HFFc6 (cell line): ENCODE measurements around the gene THTPA. TPM values are rescaled to one million over a fixed set of nuclear protein-coding genes. Genes with fewer than 3 reads are reported as not detected.

Experiments used
- DNase-seq: peaks from one replicate; pipeline ENCODE4 v3.0.0-alpha.2; 2018
- H3K27ac Mint-ChIP-seq: 2 replicates; pipeline ENCODE4 v1.8.0; 2020; ENCODE audit warnings: mild to moderate bottlenecking, mixed read lengths
- H3K27me3 Mint-ChIP-seq: 2 replicates; pipeline ENCODE4 v1.8.0; 2021; ENCODE audit warnings: mild to moderate bottlenecking, moderate library complexity, mixed read lengths; ENCODE audit not compliant: insufficient read depth
- H3K36me3 Mint-ChIP-seq: 2 replicates; pipeline ENCODE4 v1.8.0; 2021; ENCODE audit warnings: low read depth, mixed read lengths
- H3K4me1 Mint-ChIP-seq: 2 replicates; pipeline ENCODE4 v1.8.0; 2020; ENCODE audit warnings: low read depth, mixed read lengths
- H3K4me3 Mint-ChIP-seq: 2 replicates; pipeline ENCODE4 v1.8.0; 2020; ENCODE audit warnings: mild to moderate bottlenecking, moderate library complexity, mixed read lengths
- H3K9me3 Mint-ChIP-seq: 2 replicates; pipeline ENCODE4 v1.8.0; 2020; ENCODE audit warnings: mild to moderate bottlenecking, mixed read lengths
- total RNA-seq, 6 experiments: library from RNA; stranded (reverse); fragmentation: NEBNext Ultra II Directional; extraction: Animal tissue kit (Norgen Biotek cat#: 25700); gene quantifications; 2 replicates in 1 of 6; 3 replicates in 5 of 6; pipeline ENCODE4 v1.2.3, GENCODE V29; 2021
- TF ChIP-seq, protein P1 (sequence below): fragments of 200-600 bp; sonication (generic); IDR thresholded peaks from 2 replicates; pipeline ENCODE4 v1.5.0; 2021; ENCODE audit warnings: antibody characterized with exemption, mild to moderate bottlenecking

Gene THTPA
- total RNA-seq, 6 experiments from 2014 or later, result 10.4 to 14.1 (median 11.0) TPM

DNA sequence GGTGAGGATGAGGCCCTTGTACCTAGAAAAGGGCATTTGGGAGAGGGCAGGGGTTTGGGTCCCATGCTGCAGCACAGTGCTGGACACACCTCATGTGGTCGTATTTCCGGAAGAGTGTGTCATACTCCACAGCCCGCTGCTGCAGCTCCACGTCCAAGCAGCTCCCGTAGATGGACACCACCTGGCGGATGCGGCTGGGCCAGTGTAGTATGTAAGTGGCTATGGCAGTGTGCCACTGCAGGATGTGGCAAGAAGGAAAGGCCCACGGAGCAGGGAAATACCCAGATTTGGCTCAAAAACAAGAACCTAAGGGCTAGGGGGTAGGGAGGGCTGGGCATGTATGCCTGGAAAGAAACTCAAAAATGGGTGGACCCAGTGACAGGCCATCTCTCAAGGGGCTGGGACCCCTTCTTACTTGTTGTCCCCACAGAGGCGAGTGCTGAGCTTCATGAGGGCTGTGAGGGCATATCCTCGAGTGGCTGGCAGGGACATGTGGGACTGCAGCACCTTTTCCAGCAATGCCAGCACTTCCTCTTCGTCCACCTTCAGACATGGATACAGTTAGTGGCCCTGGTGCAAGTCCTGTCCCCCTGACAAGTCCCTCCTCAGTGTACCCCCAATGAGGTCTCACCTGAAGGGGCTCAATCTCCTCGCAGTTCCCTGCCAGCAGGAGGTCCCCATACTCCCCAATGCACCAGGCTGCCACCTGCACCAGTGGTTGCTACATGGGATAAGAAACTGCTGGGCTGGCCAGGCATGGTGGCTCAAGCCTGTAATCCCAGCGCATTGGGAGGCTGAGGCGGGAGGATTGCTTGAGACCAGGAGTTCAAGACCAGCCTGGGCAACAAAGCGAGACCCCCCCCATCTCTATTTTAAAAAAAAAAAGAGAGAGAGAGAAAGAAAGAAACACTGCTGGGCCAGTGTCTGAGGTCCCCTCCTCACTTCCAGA is 6.1 kb downstream of the THTPA start:
- H3K27ac Mint-ChIP-seq, result no peak overlapping the region
- peaks cover 4% of the 10 kb centered on the region; the same call in 1 of the 2 replicates for H3K36me3 Mint-ChIP-seq
- H3K9me3 Mint-ChIP-seq, result no peaks in the 10 kb centered on the region
- H3K4me3 Mint-ChIP-seq, result no peak overlapping the region
- H3K4me1 Mint-ChIP-seq, result peaks cover 20% of the 10 kb centered on the region
- H3K27me3 Mint-ChIP-seq, result peaks cover 11% of the 10 kb centered on the region
- no peak for DNase-seq
- TF ChIP-seq, protein P1, sequence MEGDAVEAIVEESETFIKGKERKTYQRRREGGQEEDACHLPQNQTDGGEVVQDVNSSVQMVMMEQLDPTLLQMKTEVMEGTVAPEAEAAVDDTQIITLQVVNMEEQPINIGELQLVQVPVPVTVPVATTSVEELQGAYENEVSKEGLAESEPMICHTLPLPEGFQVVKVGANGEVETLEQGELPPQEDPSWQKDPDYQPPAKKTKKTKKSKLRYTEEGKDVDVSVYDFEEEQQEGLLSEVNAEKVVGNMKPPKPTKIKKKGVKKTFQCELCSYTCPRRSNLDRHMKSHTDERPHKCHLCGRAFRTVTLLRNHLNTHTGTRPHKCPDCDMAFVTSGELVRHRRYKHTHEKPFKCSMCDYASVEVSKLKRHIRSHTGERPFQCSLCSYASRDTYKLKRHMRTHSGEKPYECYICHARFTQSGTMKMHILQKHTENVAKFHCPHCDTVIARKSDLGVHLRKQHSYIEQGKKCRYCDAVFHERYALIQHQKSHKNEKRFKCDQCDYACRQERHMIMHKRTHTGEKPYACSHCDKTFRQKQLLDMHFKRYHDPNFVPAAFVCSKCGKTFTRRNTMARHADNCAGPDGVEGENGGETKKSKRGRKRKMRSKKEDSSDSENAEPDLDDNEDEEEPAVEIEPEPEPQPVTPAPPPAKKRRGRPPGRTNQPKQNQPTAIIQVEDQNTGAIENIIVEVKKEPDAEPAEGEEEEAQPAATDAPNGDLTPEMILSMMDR, result no peak

DNA sequence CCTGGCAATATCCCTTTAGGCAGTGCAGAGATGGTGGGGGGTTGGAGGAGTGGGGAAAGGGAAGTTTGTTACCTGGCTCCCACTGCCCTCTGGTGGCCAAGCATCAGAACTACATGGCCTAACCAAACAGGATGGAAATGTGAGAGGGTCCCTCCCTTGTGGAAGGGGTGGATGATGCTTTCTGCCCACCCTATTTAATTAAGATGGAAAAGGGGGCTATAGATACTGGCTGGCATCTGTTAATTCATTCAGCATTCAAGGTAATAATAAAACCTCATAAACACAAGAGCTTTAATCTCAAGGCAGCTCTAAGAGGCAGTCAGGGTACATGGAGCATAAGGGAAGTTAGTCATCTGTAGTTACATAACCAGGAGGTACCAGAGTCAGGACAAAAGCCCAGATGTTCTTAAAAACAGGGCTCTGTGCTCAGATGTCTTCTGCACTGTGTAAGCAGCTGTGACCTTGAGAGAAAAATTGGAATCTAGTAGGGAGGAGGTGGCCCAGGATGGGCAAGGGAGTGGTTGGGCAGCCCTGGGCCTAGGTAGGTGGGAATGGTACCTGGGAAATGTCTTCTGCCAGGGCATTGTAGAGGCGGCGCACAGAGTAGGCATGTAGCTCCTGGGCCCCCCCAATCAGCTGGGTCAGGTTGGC is 6.9 kb downstream of the THTPA start:
- TF ChIP-seq, protein P1, result peak; percentile 95
- Mint-ChIP-seq H3K27ac (no peak overlapping the region), H3K9me3 (no peaks in the 10 kb centered on the region), H3K4me1 (peaks cover 12% of the 10 kb centered on the region), H3K4me3 (no peak overlapping the region), H3K27me3 (peaks cover 16% of the 10 kb centered on the region), H3K36me3 (peaks cover 4% of the 10 kb centered on the region; the same call in 1 of the 2 replicates)
- DNase-seq, result no peak

DNA sequence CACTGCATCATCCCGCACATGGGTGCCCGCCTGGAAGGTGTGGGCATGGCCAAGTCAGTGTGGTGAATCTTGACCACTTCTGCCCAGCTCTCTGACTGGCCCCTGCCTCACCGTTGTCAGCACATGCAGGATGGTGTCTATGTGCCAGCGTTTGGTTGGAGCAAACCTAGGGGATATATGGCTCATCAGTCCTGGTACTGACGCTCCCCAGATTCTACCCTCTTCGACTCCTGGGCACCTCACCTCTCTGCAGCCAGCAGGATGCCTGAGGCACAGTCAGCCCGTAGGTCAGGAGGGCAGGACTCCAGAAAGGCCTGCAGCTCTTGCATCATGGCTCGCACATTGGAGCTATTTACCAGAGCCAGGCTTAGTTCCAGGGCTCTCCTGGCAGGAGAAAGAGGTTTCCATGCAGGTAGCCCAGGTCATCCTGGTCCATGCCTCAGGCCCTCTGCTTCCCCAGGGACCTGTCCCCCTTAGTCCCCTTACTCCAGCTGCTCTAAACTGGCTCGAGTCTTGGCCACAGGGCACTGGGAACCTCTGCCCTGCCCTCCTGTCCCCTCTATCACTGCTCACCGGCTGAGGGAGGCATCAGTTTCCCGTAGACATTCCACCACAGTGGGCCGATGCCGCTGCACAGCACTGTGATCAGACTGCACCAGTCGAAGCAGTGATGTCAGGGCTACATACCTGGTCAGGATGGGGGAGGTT is 7.6 kb downstream of the THTPA start:
- Mint-ChIP-seq H3K4me1 (peaks cover 11% of the 10 kb centered on the region), H3K27ac (no peak overlapping the region), H3K4me3 (no peak overlapping the region), H3K9me3 (no peaks in the 10 kb centered on the region), H3K27me3 (peaks cover 19% of the 10 kb centered on the region), H3K36me3 (peaks cover 4% of the 10 kb centered on the region; the same call in 1 of the 2 replicates)
- no peak for DNase-seq
- TF ChIP-seq, protein P1, result no peak

DNA sequence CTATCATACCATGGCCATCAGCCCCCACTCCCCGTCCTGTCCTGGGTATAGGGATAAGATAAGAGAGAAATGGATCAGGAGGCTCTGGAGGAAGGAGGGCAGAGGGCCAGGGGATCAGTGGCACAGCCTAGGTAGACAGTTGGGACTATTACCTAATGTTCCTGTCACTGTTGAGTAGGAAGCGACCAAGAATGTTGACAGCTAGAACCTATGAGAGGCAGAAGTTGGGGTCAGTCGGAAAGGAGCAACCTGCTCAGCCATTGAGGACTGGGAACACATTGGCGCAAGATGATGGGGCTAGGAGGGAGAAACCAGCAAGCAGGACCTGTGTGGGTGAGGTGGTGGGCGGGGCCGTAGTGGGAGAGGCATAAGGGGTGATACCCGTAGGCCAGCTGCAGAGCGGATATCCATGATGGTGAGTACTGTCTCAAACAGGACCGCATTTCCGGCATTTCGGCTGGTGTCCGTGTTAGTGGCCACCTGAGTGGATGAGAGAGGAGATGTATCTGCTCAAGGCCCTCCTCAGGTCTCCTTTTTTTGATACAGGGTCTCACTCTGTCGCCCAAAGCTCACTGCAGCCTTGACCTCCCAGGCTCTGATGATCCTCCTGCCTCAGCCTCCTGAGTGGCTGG is 8.2 kb downstream of the THTPA start:
- TF ChIP-seq, protein P1, result no peak
- H3K4me3 Mint-ChIP-seq, result no peak overlapping the region
- peaks cover 24% of the 10 kb centered on the region for H3K27me3 Mint-ChIP-seq
- DNase-seq, result no peak
- H3K36me3 Mint-ChIP-seq, result peaks cover 4% of the 10 kb centered on the region; the same call in 1 of the 2 replicates
- no peaks in the 10 kb centered on the region for H3K9me3 Mint-ChIP-seq
- no peak overlapping the region for H3K27ac Mint-ChIP-seq
- H3K4me1 Mint-ChIP-seq, result peaks cover 12% of the 10 kb centered on the region

DNA sequence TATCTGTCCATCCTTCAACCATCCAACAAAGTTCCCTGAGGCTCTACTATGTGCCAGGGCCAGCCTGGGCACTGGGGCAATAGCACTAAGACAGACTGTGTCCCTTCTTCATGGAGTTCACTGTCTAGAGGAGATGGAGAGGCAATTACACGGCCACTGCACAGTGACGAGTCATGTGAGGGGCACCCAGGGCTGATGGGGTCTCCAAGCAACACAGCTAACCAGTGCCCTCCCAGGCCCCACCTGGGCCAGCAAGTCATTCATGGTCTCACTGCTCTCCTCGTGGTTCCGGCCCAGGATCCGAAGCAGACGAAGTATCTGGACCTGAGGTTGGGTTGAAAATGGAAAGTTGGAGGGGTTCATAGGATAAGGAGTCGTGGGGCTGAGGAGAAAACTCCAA is 8.8 kb downstream of the THTPA start:
- Mint-ChIP-seq H3K27me3 (peaks cover 25% of the 10 kb centered on the region), H3K27ac (no peak overlapping the region), H3K9me3 (no peaks in the 10 kb centered on the region), H3K4me3 (no peak overlapping the region), H3K36me3 (peaks cover 4% of the 10 kb centered on the region; the same call in 1 of the 2 replicates), H3K4me1 (peaks cover 12% of the 10 kb centered on the region)
- no peak for DNase-seq
- TF ChIP-seq, protein P1, result no peak
